ENCODE data around the gene SLC1A7. TPM values are rescaled to one million over a fixed set of nuclear protein-coding genes. Genes with fewer than 3 reads are reported as not detected.

The SLC1A7 gene
- total and polyA plus RNA-seq, 2 of the 13 experiments (the other 11 are each of a cell fraction or from before 2014, with no cell fraction given): 0.04 to 2.0 TPM

- TF ChIP-seq MTA1 (CRISPR knock-in tag; IDR thresholded peaks at IDR 0.05; ENCODE audit: borderline replicate concordance) (peak; percentile 94; the same call in 1 of the 2 replicates), ZNF501 (CRISPR knock-in tag; IDR thresholded peaks at IDR 0.05) (no peak; the same call in 1 of the 2 replicates), PITX1 (CRISPR knock-in tag; IDR thresholded peaks at IDR 0.05) (peak; percentile 73; the same call in 1 of the 2 replicates), GMEB1 (CRISPR knock-in tag; IDR thresholded peaks at IDR 0.05; ENCODE audit: borderline replicate concordance) (peak; percentile 63; the same call in 1 of the 2 replicates), ELF1 (CRISPR knock-in tag; IDR thresholded peaks at IDR 0.05) (peak; percentile 68), TFDP1 (CRISPR knock-in tag; IDR thresholded peaks at IDR 0.05; ENCODE audit: borderline replicate concordance) (peak; percentile 56; the same call in 1 of the 2 replicates), SP4 (CRISPR knock-in tag; IDR thresholded peaks at IDR 0.05) (peak; percentile 20; the same call in 1 of the 2 replicates), SOX6 (IDR thresholded peaks at IDR 0.05) (no peak), SOX6 (CRISPR knock-in tag; IDR thresholded peaks at IDR 0.05) (peak; percentile 85), HMGXB3 (CRISPR knock-in tag; IDR thresholded peaks at IDR 0.05; ENCODE audit: borderline replicate concordance) (peak; percentile 63), CENPX (CRISPR knock-in tag; IDR thresholded peaks at IDR 0.05) (no peak), NFIC (IDR thresholded peaks at IDR 0.05; ENCODE audit: low read length) (peak; percentile 49; the same call in 1 of the 2 replicates), ZFP90 (CRISPR knock-in tag; IDR thresholded peaks at IDR 0.05; ENCODE audit: borderline replicate concordance) (peak; percentile 83; the same call in 1 of the 2 replicates), BCL6 (CRISPR knock-in tag; IDR thresholded peaks at IDR 0.05) (peak; percentile 23; the same call in 1 of the 2 replicates), SKIL (CRISPR knock-in tag; IDR thresholded peaks at IDR 0.05; ENCODE audit: borderline replicate concordance) (peak; percentile 70; the same call in 1 of the 2 replicates), HNF4A (CRISPR knock-in tag; IDR thresholded peaks at IDR 0.05) (peak; percentile 11; the same call in 1 of the 2 replicates), ZNF552 (CRISPR knock-in tag; IDR thresholded peaks at IDR 0.05; ENCODE audit: borderline replicate concordance) (no peak)
Measured at GRCh38 chr1:53145942-53146708, 3.7 kb upstream of the SLC1A7 start (continued).

All from HepG2 (cell line).